GM10266 (cell line): ENCODE results near the gene CHST8.

Source experiments
- DNase-seq: peaks from one replicate; pipeline ENCODE4 v3.0.0; 2012; ENCODE audit errors: extremely low spot score
- CTCF ChIP-seq: IDR thresholded peaks from 2 replicates; pipeline ENCODE4 v1.5.1; 2012; ENCODE audit warnings: mild to moderate bottlenecking, low read depth; ENCODE audit not compliant: control insufficient read depth, insufficient read depth; ENCODE audit errors: missing control alignments

Gene CHST8

GRCh38 chr19:33748231-33748630, 126.5 kb downstream of the CHST8 start:
- DNase-seq: no peak
- TF ChIP-seq CTCF: no peak

DNA sequence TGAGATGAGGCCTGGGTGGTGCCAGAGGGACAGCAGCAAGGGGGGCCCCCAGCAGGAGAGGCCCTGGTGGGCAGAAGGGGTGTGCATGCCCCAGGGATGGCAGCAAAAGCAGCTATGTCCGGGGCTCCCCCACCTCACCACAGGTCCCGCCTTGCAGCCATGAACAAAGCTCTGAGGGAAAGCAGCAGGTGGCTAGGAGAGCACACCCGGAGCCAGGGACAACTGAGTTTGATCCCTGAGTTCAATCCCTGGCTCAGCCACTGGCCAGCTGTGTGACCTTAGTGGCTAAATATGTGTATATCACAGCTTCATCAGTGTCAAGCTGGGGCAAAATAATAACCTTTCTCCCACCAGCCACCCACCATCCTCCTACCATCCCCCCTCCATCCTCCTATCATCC, 127.3 kb downstream of the CHST8 start:
- no peak for TF ChIP-seq CTCF
- no peak for DNase-seq

DNA sequence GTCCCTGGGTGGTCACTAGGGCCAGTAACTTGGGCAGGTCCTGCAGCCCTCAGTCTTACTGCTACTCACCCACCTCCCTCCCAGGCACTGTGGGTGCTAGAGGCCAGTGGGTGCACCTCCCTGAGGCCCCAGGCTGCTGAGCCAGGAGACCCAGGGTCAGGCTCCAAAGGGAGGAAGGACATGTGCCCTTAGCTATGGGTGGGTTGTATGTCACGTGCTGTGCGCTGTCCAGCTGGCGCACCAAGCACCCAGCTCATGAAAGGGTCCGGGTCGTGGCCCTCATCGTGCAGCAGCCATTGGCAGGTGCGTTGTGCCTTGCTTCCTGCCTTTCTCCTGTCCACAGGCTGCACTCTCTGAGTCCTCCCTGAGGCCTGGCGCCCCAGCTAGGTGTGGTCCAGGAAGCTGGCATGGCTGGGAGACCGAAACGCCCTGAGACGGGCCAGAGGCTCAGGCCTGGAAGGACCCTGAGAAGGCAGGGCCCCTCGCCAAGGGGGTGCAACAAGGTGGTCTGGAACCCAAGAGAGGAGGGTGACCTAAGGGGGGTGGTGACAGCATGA, 127.9 kb downstream of the CHST8 start:
- TF ChIP-seq CTCF: no peak
- no peak for DNase-seq

DNA sequence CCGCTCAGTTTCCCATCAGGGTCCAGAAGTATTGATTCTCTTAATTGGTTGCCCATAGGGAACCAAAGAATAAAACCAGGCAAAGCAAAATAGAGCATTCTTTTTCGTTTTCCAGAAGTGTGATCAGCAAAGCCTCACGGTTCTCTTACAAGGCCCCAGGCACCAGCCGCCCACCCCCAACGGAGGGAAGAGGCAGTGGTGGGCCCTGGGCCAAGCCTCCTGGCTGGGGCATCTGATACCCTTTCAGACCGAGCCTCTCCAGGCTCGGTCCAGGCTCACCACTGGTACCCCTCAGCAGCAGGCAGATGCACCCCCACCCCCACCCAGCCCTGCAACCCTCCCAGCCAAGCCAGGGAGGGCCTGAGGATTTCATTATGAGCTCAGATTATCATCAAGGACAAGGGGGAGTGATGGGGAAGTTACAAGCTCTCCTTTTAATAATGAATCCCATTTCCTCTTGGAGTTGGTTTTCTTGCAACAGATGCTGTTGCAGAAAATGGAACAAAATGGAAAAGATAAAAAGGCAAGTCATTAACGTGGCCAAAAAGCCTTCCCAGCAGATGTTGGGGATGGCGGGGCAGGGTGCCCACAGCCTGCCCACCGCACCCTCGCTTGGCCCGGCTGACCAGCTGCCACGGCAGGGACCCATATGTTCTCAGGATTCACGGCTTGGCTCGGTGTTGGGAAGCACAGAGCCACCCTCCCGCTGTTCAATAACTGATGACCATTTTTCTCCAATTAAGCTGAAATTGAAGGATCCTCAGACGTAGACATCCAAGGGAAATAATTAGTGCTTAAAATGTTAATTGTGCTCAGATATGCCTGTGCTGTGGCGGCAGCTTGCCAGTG, 129.1 kb downstream of the CHST8 start:
- no peak for DNase-seq

GRCh38 chr19:33751436-33751770, 129.7 kb downstream of the CHST8 start:
- DNase-seq: no peak
- no peak for TF ChIP-seq CTCF

More for the DNA sequence above, 129.1 kb downstream of the CHST8 start:
- no peak for TF ChIP-seq CTCF

GRCh38 chr19:33752018-33752800, 130.5 kb downstream of the CHST8 start:
- TF ChIP-seq CTCF: no peak
- no peak for DNase-seq
